H1 (cell line): ENCODE results near the gene KLHDC7B.

Experiments used
- CEBPB ChIP-seq: IDR thresholded peaks from 2 replicates; pipeline ENCODE4 v1.6.1; 2012; ENCODE audit warnings: low read depth, low read length
- CREB1 ChIP-seq: IDR thresholded peaks from 2 replicates; pipeline ENCODE4 v1.6.1; 2012; ENCODE audit warnings: inconsistent platforms
- POLR2AphosphoS5 ChIP-seq: IDR thresholded peaks from 2 replicates; pipeline ENCODE4 v1.6.1; 2011; ENCODE audit warnings: low read depth, low read length
- RNF2 ChIP-seq: fragments of 200-900, 300-1000 bp; sonication (generic); IDR thresholded peaks from 2 replicates; pipeline ENCODE4 v1.7.1; 2016; ENCODE audit warnings: borderline replicate concordance, low read depth, mild to moderate bottlenecking, antibody characterized with exemption, low read length; ENCODE audit not compliant: poor library complexity, severe bottlenecking; ENCODE audit errors: missing control alignments
- SP1 ChIP-seq: IDR thresholded peaks from 2 replicates; pipeline ENCODE4 v1.6.1; 2011; ENCODE audit warnings: low read depth, low read length
- TF ChIP-seq, protein P1 (sequence below), 3 experiments: IDR thresholded peaks; 1 replicate in 2 of 3; 2 replicates in 1 of 3; pipeline versions ENCODE4 v1.5.1 to v1.6.1; 2011; ENCODE audit warnings: low read length in 3 of 3, mild to moderate bottlenecking in 3 of 3, inconsistent platforms in 2 of 3, low read depth in 1 of 3, moderate library complexity in 1 of 3; ENCODE audit not compliant: insufficient read depth in 1 of 3; ENCODE audit errors: control extremely low read depth in 1 of 3
- TF ChIP-seq, protein P2 (sequence below): IDR thresholded peaks from 2 replicates; pipeline ENCODE4 v1.6.1; 2012; ENCODE audit warnings: low read length, inconsistent platforms

DNA sequence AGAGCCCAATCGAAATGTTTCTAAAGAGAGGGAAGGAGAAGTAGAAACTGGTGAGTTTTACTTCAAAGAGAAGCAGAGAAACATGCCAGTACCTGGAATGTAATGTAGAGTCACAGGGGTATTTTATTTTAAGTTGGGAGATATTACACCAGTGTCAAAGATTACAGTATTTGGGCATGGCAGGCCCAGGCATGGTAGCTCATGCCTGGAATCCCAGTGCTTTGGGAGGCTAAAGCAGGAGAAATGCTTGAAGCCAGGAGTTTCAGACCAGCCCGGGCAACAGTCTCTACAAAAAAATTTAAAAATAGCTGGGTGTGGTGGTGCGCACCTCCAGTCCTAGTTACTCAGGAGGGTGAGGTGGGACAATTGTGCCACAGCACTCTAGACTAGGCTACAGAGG lies 14.3 kb downstream of the KLHDC7B start:
- TF ChIP-seq, protein P1, sequence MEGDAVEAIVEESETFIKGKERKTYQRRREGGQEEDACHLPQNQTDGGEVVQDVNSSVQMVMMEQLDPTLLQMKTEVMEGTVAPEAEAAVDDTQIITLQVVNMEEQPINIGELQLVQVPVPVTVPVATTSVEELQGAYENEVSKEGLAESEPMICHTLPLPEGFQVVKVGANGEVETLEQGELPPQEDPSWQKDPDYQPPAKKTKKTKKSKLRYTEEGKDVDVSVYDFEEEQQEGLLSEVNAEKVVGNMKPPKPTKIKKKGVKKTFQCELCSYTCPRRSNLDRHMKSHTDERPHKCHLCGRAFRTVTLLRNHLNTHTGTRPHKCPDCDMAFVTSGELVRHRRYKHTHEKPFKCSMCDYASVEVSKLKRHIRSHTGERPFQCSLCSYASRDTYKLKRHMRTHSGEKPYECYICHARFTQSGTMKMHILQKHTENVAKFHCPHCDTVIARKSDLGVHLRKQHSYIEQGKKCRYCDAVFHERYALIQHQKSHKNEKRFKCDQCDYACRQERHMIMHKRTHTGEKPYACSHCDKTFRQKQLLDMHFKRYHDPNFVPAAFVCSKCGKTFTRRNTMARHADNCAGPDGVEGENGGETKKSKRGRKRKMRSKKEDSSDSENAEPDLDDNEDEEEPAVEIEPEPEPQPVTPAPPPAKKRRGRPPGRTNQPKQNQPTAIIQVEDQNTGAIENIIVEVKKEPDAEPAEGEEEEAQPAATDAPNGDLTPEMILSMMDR (IDR thresholded peaks at IDR 0.05; ENCODE audit: control extremely low read depth in 1 of 3, insufficient read depth in 1 of 3, low read depth in 1 of 3, low read length in 3 of 3) = no peak
- TF ChIP-seq SP1 (no peak), CEBPB (no peak), POLR2AphosphoS5 (no peak), CREB1 (no peak), RNF2 (no peak)
- TF ChIP-seq, protein P2, sequence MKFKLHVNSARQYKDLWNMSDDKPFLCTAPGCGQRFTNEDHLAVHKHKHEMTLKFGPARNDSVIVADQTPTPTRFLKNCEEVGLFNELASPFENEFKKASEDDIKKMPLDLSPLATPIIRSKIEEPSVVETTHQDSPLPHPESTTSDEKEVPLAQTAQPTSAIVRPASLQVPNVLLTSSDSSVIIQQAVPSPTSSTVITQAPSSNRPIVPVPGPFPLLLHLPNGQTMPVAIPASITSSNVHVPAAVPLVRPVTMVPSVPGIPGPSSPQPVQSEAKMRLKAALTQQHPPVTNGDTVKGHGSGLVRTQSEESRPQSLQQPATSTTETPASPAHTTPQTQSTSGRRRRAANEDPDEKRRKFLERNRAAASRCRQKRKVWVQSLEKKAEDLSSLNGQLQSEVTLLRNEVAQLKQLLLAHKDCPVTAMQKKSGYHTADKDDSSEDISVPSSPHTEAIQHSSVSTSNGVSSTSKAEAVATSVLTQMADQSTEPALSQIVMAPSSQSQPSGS = no peak
